ENCODE results near the gene MIDN. TPM values are rescaled to one million over a fixed set of nuclear protein-coding genes. Genes with fewer than 3 reads are reported as not detected.

Gene MIDN
- total RNA-seq, 1 experiment from 2014 or later = 125 TPM

DNA sequence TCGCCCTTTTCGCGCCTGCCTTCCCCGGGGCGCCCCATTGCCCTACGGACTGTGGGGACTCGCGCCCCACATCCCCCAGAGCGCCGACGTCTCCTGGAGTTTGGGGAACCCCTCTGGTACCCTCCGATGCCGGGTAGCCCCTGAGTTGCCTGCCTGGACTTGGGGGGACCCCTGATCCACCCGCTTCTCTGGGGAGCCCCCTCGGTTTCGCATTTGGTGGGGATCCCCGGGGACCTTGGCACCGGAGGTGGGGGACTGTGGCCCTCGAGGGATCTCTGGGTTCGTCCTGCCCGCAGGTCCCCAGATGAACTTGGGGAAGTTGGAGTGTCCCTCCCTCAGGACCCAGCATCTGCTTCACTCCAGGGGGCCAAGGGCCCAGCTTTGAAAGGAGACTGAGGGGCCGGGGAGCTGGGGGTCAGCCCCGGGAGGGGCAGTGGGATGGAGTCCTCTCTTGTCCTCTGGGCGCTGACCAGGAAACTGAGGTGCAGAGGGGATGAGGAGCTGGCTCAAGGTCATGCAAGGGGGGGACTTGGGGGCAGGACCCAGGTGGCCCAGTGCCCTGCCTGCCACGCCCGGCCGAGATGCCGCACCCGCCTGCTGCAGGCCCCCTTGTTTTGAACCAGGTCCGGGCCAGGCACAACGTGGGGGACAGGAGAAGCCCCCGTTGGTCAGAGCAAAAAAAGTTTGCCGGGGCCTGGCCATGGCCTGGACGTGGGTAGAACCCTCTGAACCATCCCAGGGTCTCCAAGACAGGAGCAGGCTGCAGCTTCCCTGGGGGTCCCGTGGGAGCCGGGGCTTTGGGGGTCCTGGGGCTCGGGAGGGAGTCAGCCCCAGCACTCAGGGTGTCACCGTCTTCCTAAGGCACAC, 38.3 kb downstream of the MIDN start:
- POLR2A ChIA-PET = interaction anchor here (0.6 kb wide), 1 partner anchor 27 kb away, joined by 3 read pairs; no protein-coding TSS in a partner anchor
- peak overlapping the region; percentile 72 for H3K4me3 ChIP-seq (ENCODE audit: low read depth, low read length)
- H3K36me3 Mint-ChIP-seq (ENCODE audit: insufficient read depth, unreplicated experiment) = peaks cover 10% of the 10 kb centered on the region

DNA sequence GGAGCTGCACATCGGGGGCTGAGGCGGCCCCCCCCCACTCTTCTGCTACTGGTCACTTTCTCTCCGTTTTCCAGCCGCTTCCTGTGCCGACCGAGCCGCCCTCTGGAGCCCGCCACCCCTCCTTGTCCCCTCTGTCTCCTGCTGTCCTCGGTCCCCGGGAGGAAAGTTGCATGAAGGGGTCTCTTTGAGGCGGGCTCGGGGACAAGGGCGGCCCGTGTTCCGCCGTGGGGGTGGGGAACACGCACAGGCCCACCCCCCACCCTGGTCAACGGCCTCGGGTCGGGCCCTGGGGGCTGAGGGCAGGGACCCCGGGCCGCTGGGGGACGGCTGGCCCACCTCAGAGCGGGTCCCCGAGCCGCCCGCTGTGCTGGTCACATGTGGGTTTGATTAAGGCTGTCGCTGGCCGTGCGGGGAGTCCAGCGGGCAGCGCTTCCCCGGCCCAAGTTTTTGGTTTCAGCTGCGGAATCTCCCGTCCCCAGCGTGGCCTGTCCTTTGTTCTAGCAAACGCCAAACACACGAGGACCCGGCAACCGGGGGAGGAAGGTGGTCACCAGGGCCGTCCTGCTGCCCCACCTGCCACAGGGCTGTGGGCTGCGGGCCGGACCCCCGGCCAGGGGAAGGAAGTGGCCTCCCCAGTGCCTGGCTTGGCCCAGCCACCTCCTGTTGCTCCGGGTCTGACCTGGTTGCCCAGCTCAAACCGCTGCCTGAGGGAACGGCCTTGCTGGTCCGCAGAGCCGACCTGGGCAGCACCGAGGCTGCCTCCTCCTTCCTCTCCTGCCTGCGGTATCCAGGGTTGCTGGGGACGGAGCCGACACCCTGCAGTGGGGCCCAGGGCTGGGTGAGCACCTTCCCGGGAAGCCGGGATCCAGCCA, 39.2 kb downstream of the MIDN start:
- ChIA-PET POLR2A (no interaction called here), CTCF (no interaction called here)
- Histone ChIP-seq H3K4me3 (ENCODE audit: low read depth, low read length) (peak overlapping the region; percentile 72), H3K4me1 (peaks cover 59% of the 10 kb centered on the region), H3K9me3 (no peaks in the 10 kb centered on the region), H3K27me3 (replicated peaks; ENCODE audit: control insufficient read depth, insufficient read depth, low read length) (no peaks in the 10 kb centered on the region), H3K36me3 (ENCODE audit: control insufficient read depth, insufficient read depth, low read length) (no peaks in the 10 kb centered on the region)
- intact Hi-C loops (cut with micrococcal nuclease; ENCODE audit: unreplicated experiment) = no loop called here
- H3K27me3 Mint-ChIP-seq (ENCODE audit: insufficient read depth, unreplicated experiment) = no peaks in the 10 kb centered on the region
- peaks cover 7% of the 10 kb centered on the region for H3K36me3 Mint-ChIP-seq (ENCODE audit: insufficient read depth, unreplicated experiment)
- TF ChIP-seq, protein P1, sequence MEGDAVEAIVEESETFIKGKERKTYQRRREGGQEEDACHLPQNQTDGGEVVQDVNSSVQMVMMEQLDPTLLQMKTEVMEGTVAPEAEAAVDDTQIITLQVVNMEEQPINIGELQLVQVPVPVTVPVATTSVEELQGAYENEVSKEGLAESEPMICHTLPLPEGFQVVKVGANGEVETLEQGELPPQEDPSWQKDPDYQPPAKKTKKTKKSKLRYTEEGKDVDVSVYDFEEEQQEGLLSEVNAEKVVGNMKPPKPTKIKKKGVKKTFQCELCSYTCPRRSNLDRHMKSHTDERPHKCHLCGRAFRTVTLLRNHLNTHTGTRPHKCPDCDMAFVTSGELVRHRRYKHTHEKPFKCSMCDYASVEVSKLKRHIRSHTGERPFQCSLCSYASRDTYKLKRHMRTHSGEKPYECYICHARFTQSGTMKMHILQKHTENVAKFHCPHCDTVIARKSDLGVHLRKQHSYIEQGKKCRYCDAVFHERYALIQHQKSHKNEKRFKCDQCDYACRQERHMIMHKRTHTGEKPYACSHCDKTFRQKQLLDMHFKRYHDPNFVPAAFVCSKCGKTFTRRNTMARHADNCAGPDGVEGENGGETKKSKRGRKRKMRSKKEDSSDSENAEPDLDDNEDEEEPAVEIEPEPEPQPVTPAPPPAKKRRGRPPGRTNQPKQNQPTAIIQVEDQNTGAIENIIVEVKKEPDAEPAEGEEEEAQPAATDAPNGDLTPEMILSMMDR (IDR thresholded peaks at IDR 0.05; ENCODE audit: insufficient read depth in 1 of 2, low read depth in 1 of 2, low read length in 1 of 2, severe bottlenecking in 1 of 2, unreplicated experiment in 1 of 2) = no peak
- H3K4me3 Mint-ChIP-seq (ENCODE audit: unreplicated experiment) = peak overlapping the region; percentile 80
- no peaks in the 10 kb centered on the region for H3K9me3 Mint-ChIP-seq (ENCODE audit: unreplicated experiment)
- BruUV-seq (replicated peaks) = no TSS peak
- no peak overlapping the region for H3K27ac Mint-ChIP-seq (ENCODE audit: unreplicated experiment)
- peaks cover 8% of the 10 kb centered on the region for H3K4me1 Mint-ChIP-seq (ENCODE audit: low read depth, unreplicated experiment)
- peak in 1 of 2 experiments; percentile 39 for DNase-seq

More for the DNA sequence above, 38.3 kb downstream of the MIDN start:
- Histone ChIP-seq H3K4me1 (peaks cover 52% of the 10 kb centered on the region), H3K27me3 (replicated peaks; ENCODE audit: control insufficient read depth, insufficient read depth, low read length) (no peaks in the 10 kb centered on the region), H3K9me3 (no peaks in the 10 kb centered on the region), H3K36me3 (ENCODE audit: control insufficient read depth, insufficient read depth, low read length) (no peaks in the 10 kb centered on the region)
- peak overlapping the region; percentile 66 for H3K27ac Mint-ChIP-seq (ENCODE audit: unreplicated experiment)
- CTCF ChIA-PET = no interaction called here
- H3K9me3 Mint-ChIP-seq (ENCODE audit: unreplicated experiment) = no peaks in the 10 kb centered on the region
- intact Hi-C loops (cut with micrococcal nuclease; ENCODE audit: unreplicated experiment) = no loop called here
- BruUV-seq (replicated peaks) = no TSS peak
- TF ChIP-seq, protein P1 (IDR thresholded peaks at IDR 0.05; ENCODE audit: insufficient read depth in 1 of 2, low read depth in 1 of 2, low read length in 1 of 2, severe bottlenecking in 1 of 2, unreplicated experiment in 1 of 2) = no peak
- H3K27me3 Mint-ChIP-seq (ENCODE audit: insufficient read depth, unreplicated experiment) = no peaks in the 10 kb centered on the region
- H3K4me3 Mint-ChIP-seq (ENCODE audit: unreplicated experiment) = peak overlapping the region; percentile 80
- peaks cover 8% of the 10 kb centered on the region for H3K4me1 Mint-ChIP-seq (ENCODE audit: low read depth, unreplicated experiment)
- no peak for DNase-seq

DNA sequence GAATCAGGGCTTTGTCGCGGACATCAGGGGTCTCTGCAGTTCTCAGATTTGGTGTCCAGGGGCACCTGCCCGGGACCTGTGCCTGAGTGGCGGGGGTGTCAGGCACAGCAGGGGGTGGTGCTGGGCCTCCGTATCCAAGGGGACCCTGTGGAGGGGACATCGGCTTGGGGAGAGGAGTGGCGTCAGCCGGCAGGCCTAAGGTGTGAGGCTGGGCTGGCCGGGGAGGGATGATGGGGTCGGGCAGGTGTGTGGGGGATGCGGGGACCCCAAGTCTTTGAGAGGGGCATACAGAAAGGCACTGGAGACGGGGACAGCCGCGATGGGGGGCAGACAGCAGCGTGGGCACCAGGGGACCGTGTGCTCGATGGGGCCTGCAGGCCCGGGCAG, 39.8 kb downstream of the MIDN start:
- no peaks in the 10 kb centered on the region for H3K9me3 ChIP-seq
- DNase-seq = no peak
- ChIA-PET POLR2A (no interaction called here), CTCF (no interaction called here)
- H3K27me3 ChIP-seq (replicated peaks; ENCODE audit: control insufficient read depth, insufficient read depth, low read length) = no peaks in the 10 kb centered on the region
- H3K27ac Mint-ChIP-seq (ENCODE audit: unreplicated experiment) = no peak overlapping the region
- H3K4me1 Mint-ChIP-seq (ENCODE audit: low read depth, unreplicated experiment) = peaks cover 8% of the 10 kb centered on the region
- no TSS peak for BruUV-seq (replicated peaks)
- H3K27me3 Mint-ChIP-seq (ENCODE audit: insufficient read depth, unreplicated experiment) = no peaks in the 10 kb centered on the region
- peaks cover 53% of the 10 kb centered on the region for H3K4me1 ChIP-seq
- TF ChIP-seq, protein P1 (IDR thresholded peaks at IDR 0.05; ENCODE audit: insufficient read depth in 1 of 2, low read depth in 1 of 2, low read length in 1 of 2, severe bottlenecking in 1 of 2, unreplicated experiment in 1 of 2) = no peak
- H3K4me3 ChIP-seq (ENCODE audit: low read depth, low read length) = no peak overlapping the region; the same call in 1 of the 2 replicates
- intact Hi-C loops (cut with micrococcal nuclease; ENCODE audit: unreplicated experiment) = no loop called here
- no peak overlapping the region for H3K4me3 Mint-ChIP-seq (ENCODE audit: unreplicated experiment)
- H3K36me3 ChIP-seq (ENCODE audit: control insufficient read depth, insufficient read depth, low read length) = no peaks in the 10 kb centered on the region
- H3K36me3 Mint-ChIP-seq (ENCODE audit: insufficient read depth, unreplicated experiment) = peaks cover 7% of the 10 kb centered on the region
- no peaks in the 10 kb centered on the region for H3K9me3 Mint-ChIP-seq (ENCODE audit: unreplicated experiment)

Data from Caco-2 (cell line).